Measurements from ENCODE around the gene VSX1.
A peak's percentile ranks its signal among the peaks of the same experiment; 100 is the strongest.

The VSX1 gene

DNA sequence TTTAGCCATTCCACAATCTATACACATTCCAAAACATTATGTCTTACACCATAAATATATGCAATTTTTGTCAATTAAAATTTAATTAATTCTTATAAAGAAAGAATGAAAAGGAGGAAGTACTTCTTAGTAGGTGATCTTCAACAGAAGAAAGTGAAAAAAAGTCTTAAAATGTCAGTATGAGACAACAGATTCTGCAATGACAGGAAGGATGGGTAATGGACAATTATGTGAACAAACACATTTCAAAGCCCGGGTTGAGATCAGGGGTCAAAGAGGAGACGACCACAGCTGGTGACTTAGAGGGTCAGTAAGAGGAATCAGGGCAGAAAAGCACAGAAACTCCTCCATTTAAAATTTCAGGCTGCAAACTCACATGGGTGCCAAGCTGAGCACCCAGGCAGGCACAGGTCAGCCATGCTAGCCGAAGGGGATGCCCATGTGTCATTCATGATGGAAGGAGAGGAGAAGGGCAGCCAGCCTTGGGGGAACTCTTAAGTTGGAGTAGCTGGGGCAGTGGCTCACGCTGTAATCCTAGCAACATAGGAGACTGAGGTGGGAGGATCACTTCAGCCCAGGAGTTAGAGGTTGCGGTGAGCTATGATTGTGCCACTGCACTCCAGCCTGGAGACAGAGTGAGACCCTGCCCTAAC lies 11.0 kb downstream of the VSX1 start:
- no peak for DNase-seq (ENCODE audit: low read depth)
- no peak overlapping the region for H3K4me3 ChIP-seq (ENCODE audit: low read depth, low read length)

DNA sequence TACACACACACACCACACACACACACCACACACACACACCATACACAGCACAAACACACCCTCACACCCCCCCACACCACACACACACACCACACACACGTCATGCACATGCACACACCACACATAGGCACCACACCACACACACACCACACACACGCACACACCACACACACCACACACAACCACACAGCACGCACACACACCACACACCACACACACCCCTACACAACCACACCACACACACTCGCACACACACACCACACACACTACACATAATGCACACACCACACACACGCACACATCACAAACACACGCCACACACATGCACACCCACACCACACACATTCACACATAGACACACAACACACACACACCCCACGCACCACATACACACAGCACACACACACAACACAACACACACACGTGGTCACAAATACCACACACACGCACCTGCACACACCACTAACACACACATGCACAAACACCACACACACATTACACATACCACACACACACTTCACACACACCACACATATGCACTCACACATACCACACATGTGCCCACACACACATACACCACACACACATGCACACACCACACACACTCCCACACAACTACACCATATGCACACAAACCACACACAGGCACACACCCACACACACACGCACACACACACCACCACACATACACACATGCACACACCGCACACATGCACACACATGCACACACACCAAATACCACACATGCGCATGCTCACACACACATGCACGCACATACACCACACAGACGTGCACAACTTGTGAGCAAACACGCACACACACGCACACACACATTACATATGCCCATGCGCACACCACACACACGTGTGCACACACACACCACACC lies 14.6 kb downstream of the VSX1 start:
- H3K4me3 ChIP-seq (ENCODE audit: low read depth, low read length) = no peak overlapping the region
- no peak for DNase-seq (ENCODE audit: low read depth)

DNA sequence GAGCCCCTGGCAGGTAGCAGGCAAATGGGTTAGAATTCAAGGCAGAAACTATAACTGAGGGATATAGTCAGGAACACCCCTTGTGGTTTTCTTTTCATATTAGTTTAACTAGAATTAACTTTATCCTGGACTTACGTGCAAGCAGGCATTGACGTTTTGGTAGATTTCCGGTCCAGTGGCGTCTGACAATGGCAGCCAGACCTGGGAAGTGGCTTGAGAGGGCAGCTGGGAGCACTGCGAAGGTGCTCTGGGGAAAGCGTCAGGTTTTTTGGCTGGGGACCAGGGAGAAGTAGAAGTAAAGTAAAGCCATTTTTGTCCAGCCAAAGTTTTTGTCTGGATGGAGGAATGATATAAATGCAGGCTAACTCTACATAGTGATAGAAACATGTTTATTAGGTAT lies 15.6 kb downstream of the VSX1 start:
- DNase-seq (ENCODE audit: low read depth) = no peak
- H3K4me3 ChIP-seq (ENCODE audit: low read depth, low read length) = no peak overlapping the region

DNA sequence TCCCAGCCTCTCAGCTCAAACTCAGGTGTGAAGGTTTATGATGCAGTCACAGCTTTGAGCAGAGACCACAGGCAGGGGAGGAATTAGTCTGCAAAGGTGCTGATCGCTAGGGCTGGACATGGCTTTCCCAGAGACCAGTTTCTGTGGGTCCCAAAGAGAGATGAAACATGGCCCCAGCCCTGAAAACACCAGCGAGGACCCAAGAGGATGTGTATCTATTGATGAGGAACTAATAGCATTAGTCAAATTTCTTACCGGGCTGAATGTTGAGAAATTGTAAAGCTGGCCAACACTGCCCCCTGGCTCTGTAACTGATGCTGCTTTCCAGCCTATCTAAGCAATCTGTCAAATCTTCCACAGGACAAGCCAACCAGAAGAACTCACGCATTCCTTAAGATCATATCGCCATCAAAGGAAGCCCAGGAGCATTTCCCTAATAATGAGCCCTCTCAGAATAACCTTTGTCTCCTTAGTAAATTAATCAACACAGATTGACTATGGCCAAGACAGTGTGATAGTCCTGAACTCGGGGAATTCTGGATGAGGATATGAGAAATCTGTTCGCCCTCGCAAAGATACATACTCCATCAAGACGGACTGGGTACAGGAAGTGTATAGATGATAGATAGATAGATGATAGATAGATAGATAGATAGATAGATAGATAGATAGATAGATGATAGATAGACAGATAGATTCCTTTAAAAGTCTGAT lies 16.2 kb downstream of the VSX1 start:
- no peak overlapping the region for H3K4me3 ChIP-seq (ENCODE audit: low read depth, low read length)
- no peak for DNase-seq (ENCODE audit: low read depth)

DNA sequence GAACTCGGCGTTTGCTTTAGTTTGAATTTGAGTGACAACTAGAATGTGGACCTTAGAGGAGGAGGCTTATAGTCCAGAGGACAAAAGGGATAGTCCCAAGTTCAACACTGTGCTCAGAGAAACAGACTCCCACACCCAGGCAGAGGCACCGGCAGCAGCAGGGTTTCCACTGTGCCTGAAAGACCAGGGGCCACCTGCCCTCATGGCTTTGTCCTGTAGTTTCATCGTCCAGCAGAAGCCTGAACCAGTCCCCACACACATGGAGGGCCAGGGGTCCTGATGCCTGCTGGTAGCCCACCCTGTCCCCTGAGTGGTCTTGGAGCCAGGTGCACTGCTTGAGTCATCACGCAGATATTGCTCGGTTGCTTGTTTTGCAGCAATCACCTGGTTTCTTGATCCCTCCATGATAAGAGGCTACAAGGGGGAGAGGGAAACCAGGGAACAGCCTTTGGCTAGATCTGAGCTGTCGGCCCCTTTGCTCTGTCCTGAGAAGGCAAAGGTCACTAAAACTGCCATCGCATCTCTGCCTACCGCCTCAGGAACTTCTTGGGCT lies 16.8 kb downstream of the VSX1 start:
- H3K4me3 ChIP-seq (ENCODE audit: low read depth, low read length) = no peak overlapping the region
- no peak for DNase-seq (ENCODE audit: low read depth)

DNA sequence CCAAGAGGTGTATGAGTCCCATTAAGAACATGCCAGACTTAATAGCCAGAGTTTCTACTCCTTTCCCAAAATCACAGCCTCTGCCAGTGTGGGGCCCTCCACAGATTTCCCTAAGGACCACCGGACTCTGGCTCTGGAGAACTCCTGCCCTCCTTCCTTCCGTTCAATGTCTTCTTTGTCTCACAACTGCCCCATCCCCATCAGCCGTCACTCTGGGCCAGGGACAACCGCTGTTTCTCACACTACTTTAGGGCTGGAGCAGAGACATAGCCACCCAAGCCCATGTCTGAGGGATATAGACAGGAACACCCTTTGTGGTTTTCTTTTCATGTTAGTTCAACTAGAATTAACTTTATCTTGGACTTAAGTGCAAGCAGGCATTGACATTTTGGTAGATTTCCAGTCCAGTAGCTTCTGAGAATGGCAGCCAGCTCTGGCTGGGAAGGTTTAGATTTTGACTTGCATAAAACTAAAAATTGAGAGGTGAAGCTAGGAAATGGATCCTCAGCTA lies 17.3 kb downstream of the VSX1 start:
- H3K4me3 ChIP-seq (ENCODE audit: low read depth, low read length) = no peak overlapping the region
- DNase-seq (ENCODE audit: low read depth) = no peak

DNA sequence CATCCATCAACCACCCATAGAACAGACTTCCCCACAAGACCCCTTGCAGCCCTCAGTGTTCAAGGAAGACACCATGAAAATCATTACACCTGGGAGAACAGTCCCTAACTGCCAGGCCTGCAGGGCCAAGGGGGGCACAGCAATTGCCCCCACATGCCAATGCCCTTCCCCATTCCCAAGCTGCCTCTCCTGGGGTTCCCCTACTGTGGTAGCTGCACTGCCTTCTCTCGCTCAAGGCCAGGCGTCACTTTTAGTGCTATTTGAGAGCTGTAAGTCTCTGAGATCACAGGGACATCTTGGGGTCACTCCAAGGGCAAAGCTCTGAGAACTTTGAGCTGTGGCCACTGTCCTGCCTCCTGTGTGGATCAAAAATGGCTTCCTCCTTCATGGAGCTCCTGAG lies 18.0 kb downstream of the VSX1 start:
- no peak for DNase-seq (ENCODE audit: low read depth)
- H3K4me3 ChIP-seq (ENCODE audit: low read depth, low read length) = no peak overlapping the region

DNA sequence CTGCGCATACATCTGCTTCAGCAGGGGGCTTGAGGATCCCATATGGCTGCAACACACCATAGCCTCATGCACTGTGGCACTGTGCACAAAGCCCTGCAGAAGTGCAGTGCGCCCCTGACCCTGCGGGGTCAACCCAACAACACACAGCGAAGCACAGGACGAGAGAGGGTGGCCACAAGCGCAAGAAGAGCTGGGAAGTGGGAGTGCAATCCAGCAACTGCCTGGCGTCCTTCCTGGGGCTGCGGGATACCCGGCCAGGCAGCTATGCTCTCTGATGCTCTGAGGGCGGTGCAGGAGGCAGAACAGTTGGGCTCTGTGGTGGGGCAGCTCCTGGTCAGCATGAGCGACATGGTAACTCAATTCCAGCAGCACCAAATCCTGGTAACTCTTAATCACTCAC lies 18.4 kb downstream of the VSX1 start:
- DNase-seq (ENCODE audit: low read depth) = no peak
- no peak overlapping the region for H3K4me3 ChIP-seq (ENCODE audit: low read depth, low read length)

DNA sequence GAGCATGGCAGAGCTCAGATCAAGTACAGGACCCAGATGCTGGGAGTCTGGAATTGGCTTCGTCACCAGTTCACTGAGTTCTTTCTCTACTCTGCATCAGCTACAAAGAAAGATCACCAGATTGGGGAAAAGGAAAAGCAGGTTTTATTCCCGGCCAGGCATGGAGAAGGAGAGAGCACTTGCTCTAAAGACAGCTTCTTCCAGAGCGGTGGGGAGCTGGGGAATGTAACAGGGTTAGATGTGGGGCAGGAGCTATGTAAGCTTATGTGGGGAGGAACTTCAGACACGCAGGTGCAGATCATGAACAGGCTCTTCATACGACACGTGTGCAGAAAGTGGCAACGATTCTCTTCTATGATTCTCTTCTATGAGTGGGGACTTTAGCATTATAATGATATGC lies 19.1 kb downstream of the VSX1 start:
- H3K4me3 ChIP-seq (ENCODE audit: low read depth, low read length) = no peak overlapping the region

DNA sequence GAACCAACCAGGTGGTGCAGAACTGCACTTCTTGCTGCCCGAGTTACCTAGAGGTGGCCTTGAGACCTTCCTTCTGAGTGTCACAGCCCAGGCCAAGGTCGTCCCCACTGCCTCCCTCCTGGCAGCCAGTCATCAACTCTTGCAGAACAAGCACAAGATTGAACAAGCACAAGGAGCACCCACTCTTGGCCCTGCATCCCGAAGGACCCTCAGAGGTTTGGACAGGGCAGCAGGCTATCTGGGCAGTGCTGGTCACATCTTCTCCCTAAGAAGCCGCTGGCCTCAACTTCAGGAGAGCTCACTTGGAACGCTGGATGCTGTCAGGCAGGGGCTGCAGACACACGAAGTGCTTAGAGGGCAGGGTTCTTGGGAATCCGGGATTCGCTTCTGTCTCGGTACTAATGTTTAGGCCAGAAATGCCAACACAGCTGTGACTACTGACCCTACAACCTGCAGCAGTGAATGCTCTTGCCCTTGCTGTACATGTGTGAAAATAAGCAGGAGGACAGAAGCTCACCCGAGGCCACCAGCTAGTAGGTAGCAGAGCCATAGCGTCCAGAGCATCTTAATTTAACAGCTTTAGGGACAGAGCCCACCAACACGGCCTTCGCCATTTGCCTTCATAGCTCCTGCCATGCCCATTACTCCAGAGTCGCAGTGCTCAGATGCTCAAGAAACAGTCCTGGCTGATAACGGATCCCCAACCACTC lies 20.0 kb downstream of the VSX1 start:
- no peak for DNase-seq (ENCODE audit: low read depth)
- H3K4me3 ChIP-seq (ENCODE audit: low read depth, low read length) = no peak overlapping the region

More for the DNA sequence above, 19.1 kb downstream of the VSX1 start:
- DNase-seq (ENCODE audit: low read depth) = no peak

DNA sequence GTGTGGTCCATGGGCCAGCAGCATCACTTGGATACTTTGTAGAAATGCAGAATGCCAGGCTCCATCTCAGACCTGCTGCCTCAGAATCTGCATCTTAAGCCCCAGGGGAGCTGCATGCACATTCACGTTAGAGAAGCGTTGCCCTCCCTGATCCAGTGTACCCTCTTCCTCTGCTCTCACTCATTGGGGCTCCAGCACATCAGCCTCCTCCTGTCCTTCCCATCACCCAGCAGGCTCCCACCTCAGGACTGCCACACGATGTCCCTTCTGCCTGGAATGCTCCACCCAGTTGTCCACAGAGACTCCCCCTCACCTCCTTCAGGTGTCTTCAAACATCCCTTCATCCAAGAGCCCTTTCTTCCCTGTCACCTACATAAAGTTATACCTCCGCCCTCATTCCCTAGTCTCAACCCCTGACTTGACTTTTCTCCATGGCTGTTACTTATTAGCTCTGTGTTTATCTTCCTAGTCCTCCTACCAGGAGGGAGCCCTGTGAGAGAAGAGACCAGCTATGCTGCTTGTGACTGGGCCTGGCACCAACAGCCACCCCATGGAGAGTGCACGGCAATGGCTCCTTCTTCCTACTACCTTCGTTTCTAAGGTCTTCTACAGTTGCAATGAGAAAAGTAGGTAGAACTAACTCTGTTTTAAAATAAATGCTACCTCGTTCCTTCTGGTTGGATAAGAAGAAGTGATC lies 20.7 kb downstream of the VSX1 start:
- H3K4me3 ChIP-seq (ENCODE audit: low read depth, low read length) = no peak overlapping the region
- DNase-seq (ENCODE audit: low read depth) = no peak

DNA sequence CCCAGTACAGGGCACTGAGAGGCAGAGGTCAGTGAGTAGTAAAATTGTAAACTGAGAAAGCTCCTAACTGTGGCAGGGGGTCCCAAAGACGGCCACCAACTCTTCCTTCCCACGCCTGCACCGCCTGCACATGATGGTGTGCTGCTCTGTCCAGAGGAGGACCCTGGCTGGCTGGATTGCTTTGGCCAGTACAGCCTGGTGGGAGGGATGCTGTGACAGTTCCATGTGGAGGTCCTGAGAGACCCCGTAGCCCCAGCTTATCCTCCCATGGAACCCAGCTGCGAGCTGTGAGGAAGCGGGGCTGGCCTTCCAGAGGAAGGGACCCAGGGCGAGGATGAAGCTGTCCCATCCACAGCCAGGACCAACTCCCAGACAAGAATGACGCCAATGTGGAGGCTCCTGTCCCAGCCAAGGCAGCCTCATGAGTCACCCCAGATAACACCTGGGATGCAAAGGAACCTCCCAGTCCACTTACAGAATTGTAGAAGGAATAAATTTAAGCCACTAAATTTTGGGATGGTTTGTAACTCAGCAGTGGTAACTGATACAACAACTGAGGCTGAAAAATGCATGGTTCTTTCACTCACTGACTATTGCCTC lies 22.0 kb downstream of the VSX1 start:
- H3K4me3 ChIP-seq (ENCODE audit: low read depth, low read length) = no peak overlapping the region
- DNase-seq (ENCODE audit: low read depth) = no peak

DNA sequence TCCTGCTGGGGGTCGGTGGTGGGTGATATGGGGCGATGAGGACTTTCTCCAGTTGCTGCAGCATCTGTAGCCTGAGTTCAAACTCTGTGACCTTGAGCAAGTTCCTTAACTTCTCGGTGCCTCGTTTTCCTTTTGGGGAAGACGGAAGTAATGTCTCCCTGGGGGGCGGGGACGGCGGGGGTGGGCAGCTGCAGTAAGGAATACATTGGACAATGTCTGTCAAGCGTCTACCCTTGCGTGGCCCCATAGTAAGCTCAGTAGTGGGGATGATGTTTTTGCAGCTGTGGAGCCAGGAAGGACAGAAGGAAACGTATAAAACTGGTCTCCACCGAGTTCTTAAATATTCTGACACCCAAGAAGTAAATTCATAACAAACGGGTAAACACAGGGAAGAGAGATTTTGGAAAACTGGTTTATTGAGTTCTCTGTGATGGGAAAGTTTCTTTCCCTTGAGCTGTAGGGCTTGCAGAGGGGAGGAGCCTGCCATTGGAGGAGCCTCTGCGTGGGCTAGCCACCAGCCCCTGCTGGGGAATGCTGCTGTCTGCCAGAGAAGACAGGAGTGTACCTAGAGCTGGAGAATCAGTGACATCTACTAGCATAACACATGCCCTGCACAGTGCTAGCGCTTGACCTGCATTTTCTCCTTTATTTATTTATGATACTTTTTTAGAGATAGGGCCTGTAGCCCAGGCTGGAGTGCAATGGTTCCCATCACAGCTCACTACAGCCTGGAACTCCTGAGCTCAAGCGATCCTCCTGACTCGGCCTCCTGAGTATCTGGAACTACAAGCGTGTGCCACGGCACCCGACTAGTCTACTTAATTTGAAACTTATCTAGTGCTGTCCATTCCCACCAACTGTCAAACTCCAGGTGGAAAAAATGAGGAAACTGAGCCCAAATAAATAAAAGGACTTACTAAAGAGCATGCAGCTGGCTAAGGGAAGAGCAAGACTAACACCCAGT lies 22.8 kb downstream of the VSX1 start:
- no peak for DNase-seq (ENCODE audit: low read depth)
- H3K4me3 ChIP-seq (ENCODE audit: low read depth, low read length) = peak overlapping the region; percentile 55

DNA sequence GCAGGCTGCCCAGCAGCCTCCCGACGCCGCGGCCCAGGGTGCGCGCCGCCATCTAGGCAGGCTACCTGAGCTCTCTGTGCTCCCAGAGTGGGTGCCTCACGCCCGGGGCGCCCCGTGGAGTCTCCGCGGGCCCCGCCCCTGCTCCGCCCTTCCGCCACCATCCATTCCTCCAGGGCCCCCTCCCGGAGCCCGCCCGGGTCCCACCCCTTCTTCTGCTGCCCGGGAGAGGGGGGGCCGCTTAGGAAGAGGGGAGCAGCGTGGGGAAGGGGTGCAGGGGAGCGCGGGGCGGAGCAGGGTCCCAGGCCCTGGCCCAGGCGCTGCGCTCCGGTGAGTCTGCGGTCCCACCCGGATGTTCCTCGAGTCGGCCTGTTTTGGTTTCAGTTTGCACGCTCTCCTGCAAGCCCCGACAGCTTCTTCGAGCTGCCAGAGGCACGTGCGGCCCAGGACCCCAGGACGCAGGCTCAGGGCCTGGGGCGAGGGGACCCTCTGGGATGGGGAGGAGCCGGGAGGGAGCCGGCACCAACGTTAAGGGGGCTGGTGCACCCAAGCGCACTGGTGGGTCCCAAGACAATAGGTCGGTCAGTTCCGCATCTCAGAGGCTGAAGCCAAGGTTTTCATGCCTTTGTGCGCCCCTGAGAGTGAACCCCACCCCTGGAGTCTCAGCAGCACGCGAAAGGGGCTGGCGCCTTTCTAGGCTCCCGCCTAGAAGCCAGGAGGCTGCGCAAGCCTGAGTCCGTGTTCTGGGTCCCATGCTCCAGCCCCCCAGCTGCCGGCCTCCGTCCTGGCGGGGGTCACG lies 23.7 kb downstream of the VSX1 start, which contains the start of gene ACSS1:
Gene ACSS1, minus strand, starts transcription at position 89 of the 796 bp plus-strand sequence. Its CDS starts 37 bp downstream, at position 52.
- H3K4me3 ChIP-seq (ENCODE audit: low read depth, low read length) = peak within 1 kb of the TSS; percentile 55
- no peak for DNase-seq (ENCODE audit: low read depth)

DNA sequence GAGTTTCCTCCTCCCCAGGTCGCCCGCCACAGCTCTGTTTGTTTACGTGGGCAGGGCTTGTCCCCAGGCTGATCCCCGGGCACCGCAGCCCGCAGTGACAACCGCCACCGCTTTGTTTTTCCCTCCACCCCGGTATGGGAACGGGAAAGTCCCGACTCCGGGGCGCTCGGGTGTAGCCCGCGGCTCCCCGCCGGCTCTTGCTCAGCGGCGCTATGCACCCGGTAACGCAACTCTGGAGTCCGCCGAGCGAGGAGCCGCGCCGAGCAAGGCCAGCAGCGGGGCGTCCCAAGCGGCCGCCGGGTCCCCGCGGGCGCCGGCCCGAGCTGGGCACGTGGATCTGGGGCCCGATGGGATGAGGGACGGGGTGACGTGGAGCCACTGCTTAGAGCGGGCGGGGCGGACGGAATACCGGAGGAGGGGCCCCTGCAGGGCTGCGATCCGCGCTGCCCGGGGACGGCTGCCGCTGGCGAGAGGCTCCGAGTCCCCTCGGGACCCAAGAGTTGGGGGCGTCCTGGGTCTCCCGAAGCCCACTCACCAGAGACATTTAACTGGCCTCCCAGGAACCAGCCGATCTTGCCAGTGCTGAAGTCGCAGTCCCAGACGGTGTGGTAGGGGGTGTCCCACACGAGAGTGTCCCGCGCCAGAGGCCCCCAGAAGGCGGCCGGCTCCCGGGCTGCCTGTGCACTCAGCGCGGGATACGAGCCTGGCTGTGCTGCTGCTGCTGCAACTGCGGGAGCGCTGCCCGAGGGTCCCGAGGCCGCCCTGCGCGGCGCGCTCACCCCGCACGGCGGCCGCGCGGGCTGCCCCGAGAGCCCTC lies 24.5 kb downstream of the VSX1 start:
- DNase-seq (ENCODE audit: low read depth) = no peak
- H3K4me3 ChIP-seq (ENCODE audit: low read depth, low read length) = peak overlapping the region; percentile 55
